DOHH2 (cell line): ENCODE results near the gene TDG.

Experiments used
- CTCF ChIP-seq: fragments of 200-600 bp; sonication (generic); IDR thresholded peaks from one replicate; pipeline ENCODE4 v1.5.1; 2014; ENCODE audit warnings: antibody characterized with exemption, mild to moderate bottlenecking, low read depth, low read length; ENCODE audit not compliant: poor library complexity, severe bottlenecking
- EZH2phosphoT487 ChIP-seq: fragments of 200-600 bp; sonication (generic); IDR thresholded peaks from 2 replicates; pipeline ENCODE4 v1.6.1; 2017; ENCODE audit warnings: borderline replicate concordance, mild to moderate bottlenecking, antibody characterized with exemption, low read length, moderate library complexity, mixed read lengths

GRCh38 chr12:103969391-103969790 lies 3.7 kb downstream of the TDG start:
- TF ChIP-seq CTCF: no peak
- no peak for TF ChIP-seq EZH2phosphoT487
